ENCODE data around the gene RXFP2.

Gene RXFP2

DNA sequence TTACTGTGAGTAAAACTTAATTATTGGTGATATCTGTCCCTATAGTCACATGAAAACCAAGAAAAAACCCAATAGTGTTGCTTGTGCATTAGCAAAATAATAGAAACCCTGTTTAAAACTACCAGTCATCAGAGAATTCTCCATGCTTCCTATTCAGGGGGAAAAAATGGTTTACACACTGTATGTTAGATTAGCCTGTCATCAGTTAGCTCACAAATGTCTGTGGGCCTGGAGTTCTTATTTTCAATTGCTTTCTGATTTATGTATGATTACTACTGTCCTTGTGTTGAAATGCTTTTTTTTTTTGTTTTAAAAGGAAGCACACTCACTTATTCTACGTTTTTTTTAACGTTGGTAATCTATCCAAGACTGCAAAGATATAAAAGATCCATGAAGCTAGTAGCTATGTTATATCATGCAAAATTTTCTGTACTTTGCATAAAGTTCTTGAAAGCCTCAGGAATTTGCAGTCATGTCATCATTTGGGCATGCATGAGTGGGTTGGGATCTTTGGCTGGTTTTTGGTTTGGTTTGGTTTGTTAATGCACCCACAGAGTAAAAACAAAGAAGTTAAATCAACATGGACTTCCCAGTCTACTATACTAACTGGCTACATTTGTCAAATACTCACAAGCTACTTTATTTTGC, 25.9 kb downstream of the RXFP2 start:
- H3K27ac ChIP-seq (ENCODE audit: low read length): no peak overlapping the region
- DNase-seq: no peak

GRCh38 chr13:31767175-31767900, 28.0 kb downstream of the RXFP2 start:
- no peak for TF ChIP-seq CTCF (IDR thresholded peaks at IDR 0.05; ENCODE audit: borderline replicate concordance, extremely low read depth, low read length, poor library complexity, severe bottlenecking)
- no peak for TF ChIP-seq EZH2 (IDR thresholded peaks at IDR 0.05; ENCODE audit: borderline replicate concordance, low read depth, low read length, severe bottlenecking)
- DNase-seq (no peak), ATAC-seq (ENCODE audit: insufficient read depth, low read depth) (no peak)
- Histone ChIP-seq H3K4me2 (ENCODE audit: insufficient read depth, low read length) (no peak overlapping the region), H3K4me1 (ENCODE audit: insufficient read depth, low read length) (no peaks in the 10 kb centered on the region), H3K79me2 (ENCODE audit: insufficient read depth, low read length) (no peaks in the 10 kb centered on the region), H2AFZ (ENCODE audit: low read depth, low read length) (no peak overlapping the region), H4K20me1 (ENCODE audit: insufficient read depth, low read length) (no peaks in the 10 kb centered on the region), H3K4me3 (ENCODE audit: low read depth in 1 of 2, low read length in 2 of 2) (no peak overlapping the region), H3K27me3 (ENCODE audit: insufficient read depth, low read length, poor library complexity) (peaks cover 5% of the 10 kb centered on the region), H3K27ac (ENCODE audit: low read length) (no peak overlapping the region), H3K36me3 (ENCODE audit: insufficient read depth, low read length) (no peaks in the 10 kb centered on the region), H3K9me3 (ENCODE audit: insufficient read depth, low read length, severe bottlenecking) (no peaks in the 10 kb centered on the region), H3K9ac (ENCODE audit: low read depth, low read length) (no peak overlapping the region)

More for the DNA sequence above, 25.9 kb downstream of the RXFP2 start:
- no peak overlapping the region for H2AFZ ChIP-seq (ENCODE audit: low read depth, low read length)
- no peaks in the 10 kb centered on the region for H3K36me3 ChIP-seq (ENCODE audit: insufficient read depth, low read length)
- H3K4me2 ChIP-seq (ENCODE audit: insufficient read depth, low read length): no peak overlapping the region
- no peaks in the 10 kb centered on the region for H3K79me2 ChIP-seq (ENCODE audit: insufficient read depth, low read length)
- peaks cover 5% of the 10 kb centered on the region for H3K27me3 ChIP-seq (ENCODE audit: insufficient read depth, low read length, poor library complexity)
- no peaks in the 10 kb centered on the region for H3K4me1 ChIP-seq (ENCODE audit: insufficient read depth, low read length)
- no peak overlapping the region for H3K9ac ChIP-seq (ENCODE audit: low read depth, low read length)
- no peaks in the 10 kb centered on the region for H3K9me3 ChIP-seq (ENCODE audit: insufficient read depth, low read length, severe bottlenecking)
- H3K4me3 ChIP-seq (ENCODE audit: low read depth in 1 of 2, low read length in 2 of 2): no peak overlapping the region
- H4K20me1 ChIP-seq (ENCODE audit: insufficient read depth, low read length): no peaks in the 10 kb centered on the region
- TF ChIP-seq CTCF (IDR thresholded peaks at IDR 0.05; ENCODE audit: borderline replicate concordance, extremely low read depth, low read length, poor library complexity, severe bottlenecking) (no peak), EZH2 (IDR thresholded peaks at IDR 0.05; ENCODE audit: borderline replicate concordance, low read depth, low read length, severe bottlenecking) (no peak)
- no peak for ATAC-seq (ENCODE audit: insufficient read depth, low read depth)

GRCh38 chr13:31768351-31768750, 29.0 kb downstream of the RXFP2 start:
- DNase-seq: no peak
- H3K36me3 ChIP-seq (ENCODE audit: insufficient read depth, low read length): no peaks in the 10 kb centered on the region
- no peak overlapping the region for H2AFZ ChIP-seq (ENCODE audit: low read depth, low read length)
- no peak overlapping the region for H3K27ac ChIP-seq (ENCODE audit: low read length)
- no peaks in the 10 kb centered on the region for H4K20me1 ChIP-seq (ENCODE audit: insufficient read depth, low read length)
- H3K79me2 ChIP-seq (ENCODE audit: insufficient read depth, low read length): no peaks in the 10 kb centered on the region
- H3K4me1 ChIP-seq (ENCODE audit: insufficient read depth, low read length): no peaks in the 10 kb centered on the region
- H3K27me3 ChIP-seq (ENCODE audit: insufficient read depth, low read length, poor library complexity): peaks cover 5% of the 10 kb centered on the region
- TF ChIP-seq EZH2 (IDR thresholded peaks at IDR 0.05; ENCODE audit: borderline replicate concordance, low read depth, low read length, severe bottlenecking) (no peak), CTCF (IDR thresholded peaks at IDR 0.05; ENCODE audit: borderline replicate concordance, extremely low read depth, low read length, poor library complexity, severe bottlenecking) (no peak)
- H3K4me2 ChIP-seq (ENCODE audit: insufficient read depth, low read length): no peak overlapping the region
- H3K9ac ChIP-seq (ENCODE audit: low read depth, low read length): no peak overlapping the region
- no peak for ATAC-seq (ENCODE audit: insufficient read depth, low read depth)
- H3K9me3 ChIP-seq (ENCODE audit: insufficient read depth, low read length, severe bottlenecking): no peaks in the 10 kb centered on the region
- H3K4me3 ChIP-seq (ENCODE audit: low read depth in 1 of 2, low read length in 2 of 2): no peak overlapping the region

All from DND-41 (cell line).